ENCODE data around the gene HOXA10.

DNA sequence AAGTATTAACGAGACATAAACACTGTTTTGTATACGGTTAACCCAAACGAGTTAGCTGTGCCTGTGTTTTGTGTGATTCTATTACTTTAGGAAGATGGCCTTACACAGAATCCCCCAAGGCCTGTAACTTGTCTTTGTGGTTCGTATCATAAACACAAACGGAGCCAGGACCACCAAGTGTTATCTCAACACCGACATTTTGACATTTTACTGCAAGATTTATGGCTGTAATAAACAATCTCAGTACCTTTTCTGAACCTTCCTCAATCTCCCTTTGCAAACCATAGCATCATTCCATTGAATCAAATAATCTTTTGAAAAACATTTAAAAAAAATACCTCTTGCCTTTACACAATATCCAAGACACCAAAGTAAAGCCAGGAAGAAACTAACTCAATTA lies 41.1 kb downstream of the HOXA10 start:
- TF ChIP-seq, protein P1, sequence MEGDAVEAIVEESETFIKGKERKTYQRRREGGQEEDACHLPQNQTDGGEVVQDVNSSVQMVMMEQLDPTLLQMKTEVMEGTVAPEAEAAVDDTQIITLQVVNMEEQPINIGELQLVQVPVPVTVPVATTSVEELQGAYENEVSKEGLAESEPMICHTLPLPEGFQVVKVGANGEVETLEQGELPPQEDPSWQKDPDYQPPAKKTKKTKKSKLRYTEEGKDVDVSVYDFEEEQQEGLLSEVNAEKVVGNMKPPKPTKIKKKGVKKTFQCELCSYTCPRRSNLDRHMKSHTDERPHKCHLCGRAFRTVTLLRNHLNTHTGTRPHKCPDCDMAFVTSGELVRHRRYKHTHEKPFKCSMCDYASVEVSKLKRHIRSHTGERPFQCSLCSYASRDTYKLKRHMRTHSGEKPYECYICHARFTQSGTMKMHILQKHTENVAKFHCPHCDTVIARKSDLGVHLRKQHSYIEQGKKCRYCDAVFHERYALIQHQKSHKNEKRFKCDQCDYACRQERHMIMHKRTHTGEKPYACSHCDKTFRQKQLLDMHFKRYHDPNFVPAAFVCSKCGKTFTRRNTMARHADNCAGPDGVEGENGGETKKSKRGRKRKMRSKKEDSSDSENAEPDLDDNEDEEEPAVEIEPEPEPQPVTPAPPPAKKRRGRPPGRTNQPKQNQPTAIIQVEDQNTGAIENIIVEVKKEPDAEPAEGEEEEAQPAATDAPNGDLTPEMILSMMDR (conservative IDR thresholded peaks at IDR 0.05 in 1 of 2, IDR thresholded peaks at IDR 0.05 in 1 of 2; ENCODE audit: low read depth in 1 of 2, low read length in 2 of 2) = no peak
- TF ChIP-seq EZH2 (IDR thresholded peaks at IDR 0.05; ENCODE audit: low read length, missing control alignments) = no peak
